HG03159 (cell line): Measurements from ENCODE around the gene MEX3C.

Experiments
- ATAC-seq: cut with Tn5 transposase; IDR thresholded peaks from one replicate; pipeline ENCODE4 v1.9.1; 2021; ENCODE audit warnings: mild to moderate bottlenecking, moderate library complexity; ENCODE audit not compliant: unreplicated experiment

The MEX3C gene

DNA sequence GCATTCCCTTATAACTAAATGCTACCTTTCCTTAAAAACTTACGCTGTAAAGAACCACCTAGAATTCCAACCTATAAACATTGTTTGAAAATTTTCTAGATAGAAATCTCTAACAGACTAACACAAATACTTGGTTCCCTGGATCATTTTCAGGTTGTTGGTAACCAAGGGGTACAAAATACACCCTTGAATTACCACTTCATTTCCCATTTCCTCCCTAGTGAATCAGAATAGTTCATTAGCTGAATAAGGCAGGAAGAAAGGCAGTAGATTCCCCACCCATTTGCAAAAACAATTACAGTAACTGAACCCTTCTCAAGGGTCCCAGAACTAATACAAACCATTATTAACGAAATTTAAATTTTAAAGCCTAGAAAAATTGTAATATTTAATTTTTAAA lies 5.5 kb downstream of the MEX3C start:
- no peak for ATAC-seq

DNA sequence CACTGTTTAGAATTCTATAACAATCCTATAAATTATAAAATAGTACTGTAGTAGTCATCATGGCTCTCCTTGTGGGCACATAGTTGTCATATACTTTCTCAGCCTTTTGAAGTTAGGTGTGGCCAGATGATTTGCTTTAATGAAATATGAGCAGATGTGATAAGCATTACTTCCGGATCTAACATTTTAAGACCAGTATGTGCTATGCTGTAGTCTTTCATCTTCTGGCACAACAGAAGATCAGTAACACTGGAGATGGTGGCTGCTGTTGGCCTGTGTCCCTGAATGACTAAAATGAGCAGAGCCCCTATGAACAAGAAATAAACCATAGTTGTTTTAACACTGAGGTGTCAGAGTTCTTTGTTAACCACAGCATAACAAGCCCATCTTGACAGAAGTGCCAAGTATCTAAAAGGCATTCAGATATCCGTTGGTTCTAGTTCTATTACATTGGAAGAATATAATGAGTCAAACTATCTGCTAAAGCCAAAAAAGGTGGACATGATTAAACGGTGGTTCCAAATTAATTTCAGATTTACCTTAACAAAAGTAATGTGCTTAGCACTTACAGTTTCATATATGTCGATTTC lies 6.3 kb downstream of the MEX3C start:
- ATAC-seq, result no peak

DNA sequence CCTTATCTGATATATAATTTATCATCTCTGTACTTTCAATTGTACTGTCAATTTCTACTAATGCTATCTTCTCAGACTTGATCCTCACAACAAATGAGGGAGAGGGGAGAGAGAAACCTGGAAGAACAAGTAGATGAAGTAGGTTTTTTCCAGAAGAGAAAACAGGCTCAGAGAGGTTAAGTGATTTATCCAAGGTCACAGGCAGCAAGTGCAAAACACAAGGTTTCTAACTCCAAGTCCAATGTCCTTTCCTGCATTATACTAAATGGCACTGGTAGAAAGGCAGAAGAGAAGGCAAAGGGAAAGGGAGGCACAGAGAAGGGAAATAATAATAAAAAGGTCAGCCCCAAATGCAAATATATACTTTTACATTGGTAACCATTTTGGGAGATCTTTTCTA lies 7.5 kb downstream of the MEX3C start:
- ATAC-seq, result no peak

DNA sequence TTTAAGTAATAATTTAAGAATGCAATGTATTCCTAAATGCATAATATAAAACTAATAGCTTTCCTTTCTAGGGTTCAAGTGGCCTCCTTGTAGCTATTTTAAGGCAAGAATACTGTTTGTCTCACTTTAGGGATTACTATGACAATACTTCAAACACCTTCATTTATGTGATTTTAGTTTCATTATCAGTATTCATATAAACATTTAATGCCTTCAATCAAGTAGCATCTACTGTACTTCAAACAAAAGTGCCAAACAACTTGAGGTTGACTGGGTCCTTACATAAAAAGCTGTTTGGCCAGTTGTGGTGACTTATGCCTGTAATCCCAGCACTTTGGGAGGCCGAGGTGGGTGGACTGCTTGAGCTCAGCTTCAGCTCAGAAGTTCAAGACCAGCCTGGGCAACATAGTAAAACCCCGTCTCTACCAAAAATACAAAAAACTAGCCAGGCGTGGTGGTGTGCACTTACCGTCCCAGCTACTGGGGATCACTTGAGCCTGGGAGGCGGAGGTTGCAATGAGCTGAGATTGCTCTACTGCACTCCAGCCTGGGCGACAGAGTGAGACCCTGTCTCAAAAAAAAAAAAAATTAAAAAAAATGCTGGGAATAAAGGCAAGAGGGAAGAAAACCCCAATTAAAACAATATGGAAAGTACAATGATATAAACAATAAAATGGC lies 9.3 kb downstream of the MEX3C start:
- peak; percentile 57 for ATAC-seq

DNA sequence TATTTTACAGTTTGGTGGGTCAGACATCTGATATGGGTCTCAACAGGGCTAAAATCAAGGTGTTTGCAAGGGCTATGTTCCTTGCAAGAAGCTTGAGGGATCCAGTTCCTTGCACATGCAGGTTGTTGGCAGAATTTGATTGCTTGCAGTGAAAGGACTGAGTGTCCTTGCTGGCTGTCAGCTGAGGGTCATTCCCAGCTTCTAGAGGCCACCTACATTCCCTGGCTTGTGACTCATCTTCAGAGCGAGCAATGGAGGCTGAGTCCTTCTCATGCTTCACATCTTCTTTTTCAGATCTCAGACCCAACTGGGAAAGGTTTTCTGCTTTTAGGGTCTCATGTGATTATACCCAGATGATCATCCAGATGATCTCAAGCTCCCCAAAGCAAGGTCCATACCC lies 12.4 kb downstream of the MEX3C start:
- no peak for ATAC-seq

DNA sequence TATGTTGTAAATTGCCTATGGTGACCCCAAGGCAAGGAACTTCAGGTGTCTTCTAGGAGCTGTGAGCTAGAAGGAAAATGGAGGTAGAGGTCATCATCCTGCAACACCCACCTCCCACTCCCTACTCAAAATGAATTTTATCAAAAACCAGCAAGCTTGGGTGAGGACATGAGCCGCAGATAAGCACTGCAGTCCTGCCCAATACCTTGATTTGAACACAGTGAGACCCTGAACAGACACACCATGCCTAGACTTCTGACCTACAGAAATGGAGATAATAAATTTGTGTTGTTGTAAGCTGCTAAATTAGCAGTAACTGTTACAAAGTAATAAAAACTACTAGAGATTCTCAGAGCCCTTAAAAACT lies 13.4 kb downstream of the MEX3C start:
- ATAC-seq, result no peak

DNA sequence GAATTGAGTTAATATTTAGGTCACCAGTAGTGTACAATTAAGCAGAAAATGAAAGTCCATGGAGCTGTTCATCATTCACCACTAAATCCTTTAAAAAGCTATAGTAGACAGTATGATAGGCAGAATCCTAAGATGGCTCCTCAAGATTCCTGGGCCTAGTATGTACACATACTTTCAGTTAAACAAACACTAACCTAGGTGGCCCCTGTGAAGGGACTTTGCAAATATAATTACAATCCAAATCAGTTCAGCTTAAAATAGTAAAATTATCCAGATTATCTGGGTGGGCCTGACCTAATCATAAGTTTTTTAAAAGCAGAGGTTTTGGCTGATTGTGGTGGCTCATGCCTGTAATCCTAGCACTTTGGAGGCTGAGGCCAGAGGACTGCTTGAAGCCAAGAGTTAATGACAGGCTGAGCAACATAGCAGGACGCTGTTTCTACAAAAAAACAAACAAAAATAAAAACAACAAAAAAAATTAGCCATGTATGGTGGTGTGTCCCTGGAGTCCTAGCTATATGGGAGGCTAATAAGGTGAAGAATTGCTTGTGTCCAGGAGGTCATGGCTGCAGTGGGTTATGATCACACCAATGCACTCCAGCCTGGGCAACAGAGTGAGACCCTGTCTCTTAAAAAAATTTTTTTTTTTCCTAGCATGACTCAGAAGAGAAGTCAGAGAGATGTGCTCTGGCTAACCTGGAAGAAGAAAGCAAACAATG lies 13.9 kb downstream of the MEX3C start:
- no peak for ATAC-seq

DNA sequence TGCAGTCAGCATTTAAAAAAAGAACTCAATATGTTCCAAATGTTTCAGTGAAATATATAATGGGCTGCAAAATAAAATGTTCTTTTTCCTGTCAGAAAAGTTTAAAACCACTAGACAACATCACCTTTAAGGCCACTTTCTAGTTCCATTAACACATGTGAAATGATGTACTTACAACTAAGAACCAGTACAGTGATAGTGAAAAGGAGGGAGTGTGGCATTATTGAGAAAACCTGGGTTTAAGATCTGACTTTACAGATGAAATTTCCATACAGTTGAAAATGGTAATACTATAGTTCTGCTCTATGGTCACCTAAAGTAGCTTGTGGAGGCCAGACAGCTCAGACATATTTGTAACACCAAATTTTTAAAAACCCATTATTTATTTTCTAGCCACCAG lies 14.7 kb downstream of the MEX3C start:
- ATAC-seq, result no peak

DNA sequence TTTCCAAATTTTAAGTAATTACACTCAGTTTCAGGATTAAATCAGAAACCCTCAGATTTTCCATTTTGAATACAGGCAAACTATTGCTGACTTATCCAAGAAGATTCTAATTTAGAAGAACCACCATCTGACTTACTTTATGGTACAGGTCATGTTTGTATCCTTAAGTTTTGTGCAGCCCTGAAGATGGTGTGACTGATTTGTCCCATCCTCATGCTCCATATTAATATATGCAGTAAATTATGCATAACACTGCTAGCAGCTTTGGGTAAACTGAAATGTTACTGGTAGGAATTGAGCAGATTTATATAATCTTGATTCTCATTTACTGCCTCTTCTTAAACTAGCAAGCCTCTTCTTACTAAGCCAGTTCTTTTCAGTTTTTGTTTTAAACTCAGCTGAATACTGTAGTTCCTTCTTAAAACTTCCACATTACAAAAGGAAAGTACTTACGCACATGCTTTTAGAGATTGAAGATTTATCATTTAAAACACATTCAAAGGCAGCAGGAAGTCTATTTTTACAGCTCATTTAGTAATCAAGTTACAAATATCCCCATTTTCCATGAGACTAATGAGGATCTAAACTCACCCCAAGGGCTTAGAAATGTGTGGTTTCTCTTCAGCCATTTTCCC lies 25.7 kb downstream of the MEX3C start:
- no peak for ATAC-seq

DNA sequence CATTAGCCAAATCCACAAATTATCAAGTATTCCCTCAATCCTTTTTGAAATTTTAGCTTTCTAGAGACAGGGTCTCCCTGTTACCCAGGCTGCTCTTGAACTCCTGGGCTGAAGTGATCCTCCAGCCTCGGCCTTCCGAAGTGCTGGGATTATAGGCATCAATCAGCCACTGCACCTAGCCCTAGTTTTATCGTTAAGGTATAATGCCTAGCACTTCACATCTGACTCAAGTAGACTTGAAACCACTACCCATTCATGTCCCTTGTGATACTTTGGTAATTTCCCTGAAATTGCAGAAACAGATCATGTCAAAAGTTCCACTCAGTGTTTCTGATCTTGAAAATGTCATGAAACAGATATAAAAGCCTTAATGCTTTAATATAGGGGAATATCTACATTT lies 26.3 kb downstream of the MEX3C start:
- peak; percentile 38 for ATAC-seq

DNA sequence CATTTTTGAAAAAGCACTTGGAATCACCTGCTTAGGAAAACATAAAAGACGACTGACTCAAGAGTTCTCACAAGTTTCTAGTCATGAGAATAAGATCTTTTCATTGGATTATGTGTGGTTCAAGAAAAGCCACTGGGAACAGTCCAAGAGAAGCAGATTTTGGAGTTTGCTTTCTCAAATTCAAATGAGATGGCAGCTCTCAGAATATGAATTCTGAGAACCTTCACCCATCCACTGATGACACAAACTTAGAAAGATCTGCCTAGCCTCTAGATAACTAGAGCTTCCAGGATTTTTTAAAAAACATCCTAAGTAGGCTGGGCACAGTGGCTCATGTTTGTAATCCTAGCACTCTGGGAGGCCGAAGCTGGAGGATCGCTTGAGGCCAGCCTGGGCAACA lies 26.8 kb downstream of the MEX3C start:
- ATAC-seq, result no peak

DNA sequence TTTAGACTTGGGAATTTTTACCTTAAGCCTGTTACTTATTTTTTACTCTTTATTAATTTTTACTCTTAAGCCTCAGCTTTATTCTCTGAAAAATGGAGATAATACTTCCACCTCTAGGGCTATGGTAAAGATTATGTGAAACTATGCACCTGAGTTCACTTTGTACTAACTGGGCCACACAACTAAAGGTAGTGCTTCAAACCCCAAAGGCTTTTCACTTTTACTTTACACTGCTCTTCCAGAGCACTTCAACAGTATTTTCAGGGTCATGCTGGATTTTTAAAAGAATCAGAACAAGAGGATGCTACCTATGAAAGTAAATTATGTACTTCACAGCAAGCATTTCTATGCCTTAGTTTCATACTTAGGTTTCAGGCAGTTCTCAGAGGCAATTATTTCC lies 27.8 kb downstream of the MEX3C start:
- ATAC-seq, result peak; percentile 46

DNA sequence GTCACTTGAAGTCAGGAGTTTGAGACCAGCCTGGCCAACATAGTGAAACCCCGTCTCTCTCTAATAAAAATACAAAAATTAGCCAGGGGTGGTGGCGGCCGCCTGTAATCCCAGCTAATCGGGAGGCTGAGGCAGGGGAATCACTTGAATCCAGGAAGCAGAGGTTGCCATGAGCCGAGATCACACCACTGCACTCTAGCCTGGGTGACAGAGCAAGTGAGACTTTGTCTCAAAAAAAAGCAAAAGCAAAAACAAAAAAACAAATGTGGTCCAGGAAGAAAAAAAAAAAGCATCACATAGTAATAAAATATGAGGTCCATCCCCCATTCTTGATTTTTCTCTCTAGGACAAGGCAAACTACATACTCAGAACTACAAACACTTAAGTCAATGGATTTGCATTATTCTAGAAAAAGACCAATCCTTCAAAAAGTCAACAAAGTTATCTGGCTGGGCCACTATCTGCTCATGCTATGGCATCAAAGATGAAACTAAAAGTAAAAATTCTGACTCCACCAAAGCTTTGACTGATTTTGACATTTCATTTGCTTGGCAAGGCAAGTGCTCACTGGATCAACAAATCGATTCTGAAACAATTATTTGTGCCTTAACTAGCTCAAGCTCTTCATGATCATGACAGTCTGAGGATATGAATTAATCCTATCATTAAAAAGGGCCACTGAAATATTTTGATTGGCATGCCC lies 28.4 kb downstream of the MEX3C start:
- peak; percentile 47 for ATAC-seq

DNA sequence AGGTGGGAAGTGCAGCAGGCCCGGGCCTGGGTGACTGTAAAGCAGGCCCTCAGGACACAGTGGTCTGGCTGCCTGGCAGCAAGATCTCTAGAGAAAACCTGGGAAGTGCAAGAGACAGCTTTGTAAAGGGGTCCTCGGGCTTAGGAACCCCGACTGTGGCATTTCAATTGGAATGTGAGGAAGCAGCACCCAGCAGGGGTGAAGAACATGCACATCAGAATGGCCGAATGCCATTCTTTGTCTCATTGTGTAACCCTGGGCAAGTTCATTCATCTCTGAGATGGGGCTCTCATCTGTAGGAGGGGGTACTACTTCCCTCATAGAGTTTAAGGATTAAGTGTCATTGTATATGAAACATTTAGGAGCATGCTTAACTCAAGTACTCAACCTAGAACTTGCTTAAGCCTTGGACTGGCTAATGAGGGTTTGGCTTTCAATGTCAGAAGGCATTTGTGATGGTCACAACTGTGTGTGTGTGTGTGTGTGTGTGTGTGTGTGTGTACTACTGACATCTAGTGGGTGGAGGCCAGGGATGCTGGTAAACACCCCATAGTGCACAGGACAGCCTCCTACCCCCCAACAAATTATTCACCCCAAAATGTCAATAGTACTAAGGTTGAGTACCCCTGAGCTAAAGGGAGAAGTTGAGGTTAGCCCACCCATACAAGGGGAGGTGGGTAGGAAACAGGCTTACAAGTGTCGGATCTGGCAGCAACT lies 29.3 kb downstream of the MEX3C start:
- ATAC-seq, result no peak

DNA sequence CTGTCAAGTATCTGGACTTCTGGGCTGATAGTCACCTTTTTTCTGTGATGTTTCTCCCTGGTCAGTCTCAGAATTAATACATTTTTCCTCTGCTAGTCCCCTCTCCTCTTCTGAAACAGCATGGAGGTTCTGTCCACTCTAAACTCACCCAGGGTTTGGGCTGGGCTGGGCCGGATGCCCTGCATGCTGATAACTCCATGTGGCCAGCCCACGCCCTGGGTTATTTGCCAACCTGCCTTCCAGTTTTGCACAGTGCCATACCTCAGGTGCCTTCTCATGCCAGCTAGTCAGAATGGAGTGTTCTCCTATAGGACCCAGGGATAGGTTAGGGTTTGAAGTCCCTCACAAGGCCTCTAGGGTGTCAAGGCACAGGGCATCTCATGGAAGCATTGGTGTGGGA lies 32.2 kb downstream of the MEX3C start:
- ATAC-seq, result no peak

DNA sequence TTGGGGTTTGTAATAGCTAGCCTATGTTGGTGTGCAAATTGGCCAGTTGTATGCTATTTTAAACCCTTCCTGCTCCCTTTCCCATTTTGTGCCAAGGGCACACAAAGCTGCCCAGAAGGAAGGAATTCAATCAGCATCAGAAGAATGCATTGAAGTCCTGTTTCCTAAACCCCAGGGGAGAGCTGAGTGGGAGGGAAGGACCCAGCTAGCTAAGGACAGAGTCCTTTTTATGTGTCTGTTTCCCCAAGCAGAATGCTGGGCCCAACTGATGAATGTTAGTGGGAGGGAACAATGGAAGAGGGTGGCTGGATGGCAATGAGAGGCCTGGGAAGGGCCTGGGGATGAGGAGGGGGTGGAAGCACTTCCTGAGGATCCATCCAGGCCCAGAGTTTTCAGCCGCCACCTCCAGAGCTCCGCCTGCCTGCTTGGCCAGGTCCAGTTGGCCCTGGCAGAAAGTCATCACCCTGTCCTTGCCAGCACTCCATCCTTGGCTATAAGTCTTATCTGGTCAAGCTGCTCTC lies 32.7 kb downstream of the MEX3C start:
- no peak for ATAC-seq

DNA sequence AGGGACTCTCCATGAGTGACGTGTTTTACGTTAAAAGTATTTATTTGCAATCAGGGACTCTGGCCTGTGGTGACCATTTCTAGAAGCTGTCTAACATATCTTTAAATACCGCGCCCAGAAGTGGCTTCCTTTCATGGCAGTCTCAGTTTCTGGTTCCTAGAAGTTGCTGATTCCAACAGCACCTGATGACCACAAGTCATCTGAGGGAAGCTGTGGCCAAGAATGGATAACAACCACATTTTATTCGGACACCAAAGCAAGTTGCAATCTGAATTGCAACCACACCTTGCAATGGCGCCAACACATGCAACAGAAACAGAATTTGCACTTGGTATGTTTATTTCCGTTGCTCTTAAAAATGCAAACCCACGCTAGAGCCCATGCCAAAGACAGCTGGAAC lies 33.1 kb downstream of the MEX3C start:
- no peak for ATAC-seq

DNA sequence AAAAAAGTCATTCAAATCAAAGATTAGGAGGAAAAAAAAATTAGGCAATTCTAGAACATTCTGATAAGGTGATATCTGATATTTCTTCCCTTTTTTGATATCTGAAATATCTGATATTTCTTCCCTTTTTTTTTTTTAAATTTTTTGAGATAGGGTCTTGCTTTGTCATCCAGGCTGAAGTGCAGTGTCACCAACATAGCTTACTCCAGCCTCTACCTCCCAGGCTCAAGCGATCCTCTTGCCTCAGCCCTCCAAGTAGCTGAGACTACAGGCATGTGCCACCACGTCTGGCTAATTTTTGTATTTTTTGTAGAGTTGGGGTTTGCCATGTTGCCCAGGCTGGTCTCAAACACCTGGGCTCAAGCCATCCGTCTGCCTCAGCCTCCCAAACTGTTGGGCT lies 33.9 kb downstream of the MEX3C start:
- no peak for ATAC-seq

DNA sequence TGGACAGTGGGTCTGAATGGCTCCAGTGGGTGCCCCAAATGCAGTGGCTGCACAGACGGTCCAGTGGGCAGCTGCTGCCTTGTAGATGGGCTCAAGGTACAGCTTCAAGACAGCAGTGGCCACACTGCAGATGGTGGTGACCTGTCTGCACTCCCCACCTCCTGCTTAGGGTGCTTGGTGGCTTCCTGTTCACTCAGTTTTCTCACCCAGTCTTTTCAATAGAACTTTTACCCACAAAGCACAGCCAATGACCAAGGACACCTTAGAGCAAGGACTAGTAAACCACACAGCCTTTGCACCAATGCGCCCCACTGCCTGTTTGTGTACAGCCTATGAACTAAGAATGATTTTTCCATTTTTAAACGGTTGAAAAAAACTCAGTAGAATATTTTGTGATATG lies 34.9 kb downstream of the MEX3C start:
- no peak for ATAC-seq

DNA sequence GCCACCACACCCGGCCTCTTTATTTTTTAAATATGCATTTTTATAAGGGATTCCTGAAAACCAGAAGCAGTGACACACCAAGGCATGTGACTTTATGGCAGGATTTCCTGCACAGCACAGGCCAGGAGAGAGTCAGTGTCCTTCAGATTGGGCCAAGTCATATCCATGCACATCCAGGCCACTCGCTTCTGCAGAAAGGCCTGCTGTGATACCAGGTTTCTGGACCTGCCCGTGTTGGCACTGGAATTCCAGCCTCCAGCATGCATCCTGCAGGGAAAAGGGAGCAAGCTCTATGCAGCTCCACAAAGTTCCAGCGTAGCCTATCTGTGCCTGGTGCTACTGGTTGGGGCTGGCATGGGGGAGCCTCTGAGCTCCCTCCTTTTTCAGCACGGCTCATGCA lies 36.8 kb downstream of the MEX3C start:
- ATAC-seq, result no peak

DNA sequence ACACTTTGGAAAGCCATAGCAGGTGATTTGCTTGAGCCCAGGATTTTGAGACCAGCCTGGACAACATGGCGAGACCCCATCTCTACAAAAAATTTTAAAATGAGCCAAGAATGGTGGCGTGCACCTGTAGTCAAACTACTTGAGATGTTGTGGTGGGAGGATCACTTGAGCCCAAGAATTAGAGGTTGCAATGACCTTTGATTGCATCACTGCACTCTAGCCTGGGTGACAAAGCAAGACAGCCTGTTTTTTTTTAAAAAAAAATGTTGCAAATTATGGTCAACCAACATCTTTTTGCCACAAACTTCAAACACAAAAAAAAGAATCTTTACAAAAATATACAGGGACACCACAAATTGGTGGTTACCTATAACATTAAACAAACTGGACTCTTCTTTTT lies 40.3 kb downstream of the MEX3C start:
- no peak for ATAC-seq
